Measurements from ENCODE around the gene PPEF2. TPM values are rescaled to one million over a fixed set of nuclear protein-coding genes. Genes with fewer than 3 reads are reported as not detected.

The PPEF2 gene
- total and polyA plus RNA-seq, 10 of the 15 experiments (the other 5 are each of a cell fraction or from before 2014, with no cell fraction given): not detected

- intact Hi-C loops (cut with micrococcal nuclease; ENCODE audit: unreplicated experiment) (no loop called here), in situ Hi-C loops (cut with MboI) (no loop called here)
- no peak for TF ChIP-seq RFX5 (IDR thresholded peaks at IDR 0.05; ENCODE audit: low read depth, low read length)
- TF ChIP-seq HDGF (IDR thresholded peaks at IDR 0.05): no peak
- no peak for TF ChIP-seq ZBTB4 (CRISPR knock-in tag; IDR thresholded peaks at IDR 0.05)
- no peak for TF ChIP-seq FOXM1 (IDR thresholded peaks at IDR 0.05; ENCODE audit: low read depth, low read length)
- no peak for TF ChIP-seq GATAD2B (conservative IDR thresholded peaks at IDR 0.05; ENCODE audit: low read depth)
- no peak for TF ChIP-seq KDM1A (IDR thresholded peaks at IDR 0.05; ENCODE audit: borderline replicate concordance)
- TF ChIP-seq POLR2A (IDR thresholded peaks at IDR 0.05; ENCODE audit: low read depth, low read length): no peak
- no peak for TF ChIP-seq BHLHE40 (IDR thresholded peaks at IDR 0.05; ENCODE audit: borderline replicate concordance in 1 of 2, low read depth in 2 of 2, low read length in 1 of 2)
- BruUV-seq (replicated peaks): no TSS peak
- Histone ChIP-seq H3K79me2 (ENCODE audit: control insufficient read depth, insufficient read depth, low read length) (no peaks in the 10 kb centered on the region), H4K20me1 (ENCODE audit: control insufficient read depth, insufficient read depth) (no peaks in the 10 kb centered on the region), H2AFZ (ENCODE audit: control insufficient read depth, low read depth, low read length) (no peak overlapping the region), H3K27me3 (replicated peaks in 1 of 2; ENCODE audit: control insufficient read depth in 2 of 2, insufficient read depth in 2 of 2, low read length in 1 of 2) (no peaks in the 10 kb centered on the region), H3K36me3 (ENCODE audit: control insufficient read depth in 2 of 2, insufficient read depth in 2 of 2, low read length in 1 of 2) (no peaks in the 10 kb centered on the region), H3K9ac (ENCODE audit: control insufficient read depth, insufficient read depth, low read length) (no peak overlapping the region), H3K27ac (ENCODE audit: control insufficient read depth, insufficient read depth) (no peak overlapping the region), H3K4me1 (ENCODE audit: control insufficient read depth, insufficient read depth, low read length) (no peaks in the 10 kb centered on the region), H3K9me3 (replicated peaks; ENCODE audit: control insufficient read depth, insufficient read depth, low read length) (no peaks in the 10 kb centered on the region), H3K4me3 (no peak overlapping the region), H3K4me2 (ENCODE audit: control insufficient read depth, insufficient read depth) (no peak overlapping the region)
- SMC1A ChIA-PET (ENCODE audit: uncharacterized antibody, unreplicated experiment): interaction anchor here (0.7 kb wide), 1 partner anchor 515 kb away, joined by 3 read pairs; no protein-coding TSS in a partner anchor
- 6% methylated on average over 1 of the region's 1 CpG for WGBS (ENCODE audit: insufficient coverage, insufficient replicate concordance, low lambda C conversion rate, missing lambda C conversion rate)
- RAD21 ChIA-PET (ENCODE audit: unreplicated experiment): interaction anchor here (0.7 kb wide), 1 partner anchor 289 kb away, joined by 3 read pairs; no protein-coding TSS in a partner anchor
- ATAC-seq: no peak
- POLR2A ChIA-PET: no interaction called here
- CTCF ChIA-PET: no interaction called here
- FAIRE-seq: no peak
- DNase-seq (ENCODE audit: low read depth, low spot score): no peak
Measured at GRCh38 chr4:75858721-75859120, 43.5 kb downstream of the PPEF2 start.

Measured in GM12878 (cell line).